CD4-positive, alpha-beta T cell treated with Interleukin-15 for 4 hours (primary cell): ENCODE results near the gene CLCN1.

ENCODE experiments used
- DNase-seq: peaks from one replicate; pipeline ENCODE4 v3.0.0-alpha.2; 2020; ENCODE audit warnings: low spot score

The CLCN1 gene

DNA sequence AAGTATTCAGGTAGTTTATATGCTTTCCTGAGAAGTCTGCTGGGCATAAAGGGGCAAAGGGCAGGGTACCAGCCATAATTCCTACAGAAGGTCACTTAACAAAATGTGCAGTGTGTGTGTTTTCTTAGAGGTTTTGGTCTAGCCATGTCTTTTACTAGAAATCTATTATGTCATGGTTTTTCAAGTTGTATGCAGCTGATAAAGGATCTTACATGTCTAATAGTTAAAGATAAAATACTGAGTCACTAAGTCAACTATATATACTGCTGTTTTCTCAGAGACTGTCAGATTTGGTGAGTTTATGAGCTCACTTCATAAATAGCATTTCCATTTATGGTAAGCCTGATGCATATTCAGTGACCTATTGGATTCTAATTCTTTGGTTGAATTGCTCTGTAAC lies 20.0 kb upstream of the CLCN1 start:
- peak; percentile 19 for DNase-seq

DNA sequence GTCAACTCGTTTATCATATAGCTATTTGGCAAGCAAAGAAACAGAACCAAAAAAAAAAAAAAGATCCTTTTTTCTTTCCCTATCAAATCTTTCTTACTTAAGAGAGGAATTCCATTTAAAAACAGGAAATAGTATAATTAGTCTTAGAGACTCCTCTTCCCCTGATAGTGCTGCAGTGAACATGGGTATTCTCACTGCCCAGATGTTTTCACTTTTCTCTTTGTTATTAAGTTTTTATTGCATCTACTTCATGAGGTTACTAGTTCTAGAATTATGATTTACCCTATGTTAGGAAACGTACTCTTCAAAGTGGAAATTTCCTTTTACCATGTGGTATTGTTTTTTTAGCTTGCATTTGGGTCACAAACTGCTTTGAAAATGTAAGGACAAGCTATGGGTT lies 19.2 kb upstream of the CLCN1 start:
- no peak for DNase-seq

DNA sequence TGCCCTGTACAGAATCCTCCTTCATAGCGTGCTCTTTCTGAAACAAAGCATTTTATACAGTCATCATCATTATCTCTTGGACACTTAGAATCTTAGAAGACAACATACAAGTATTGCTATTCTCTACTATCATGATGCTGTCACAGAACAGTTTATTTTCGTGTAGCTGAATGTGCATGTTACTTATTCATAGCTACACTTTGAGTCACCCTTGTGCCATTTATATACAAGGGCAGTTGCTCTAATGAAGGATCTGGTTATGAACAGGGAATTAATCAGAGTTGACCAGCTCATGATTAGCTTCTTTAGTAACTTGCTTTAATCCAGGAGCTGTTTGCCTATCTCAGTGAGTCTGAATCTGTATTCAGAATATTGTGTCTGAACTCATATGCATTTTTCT lies 16.6 kb upstream of the CLCN1 start:
- DNase-seq = no peak

DNA sequence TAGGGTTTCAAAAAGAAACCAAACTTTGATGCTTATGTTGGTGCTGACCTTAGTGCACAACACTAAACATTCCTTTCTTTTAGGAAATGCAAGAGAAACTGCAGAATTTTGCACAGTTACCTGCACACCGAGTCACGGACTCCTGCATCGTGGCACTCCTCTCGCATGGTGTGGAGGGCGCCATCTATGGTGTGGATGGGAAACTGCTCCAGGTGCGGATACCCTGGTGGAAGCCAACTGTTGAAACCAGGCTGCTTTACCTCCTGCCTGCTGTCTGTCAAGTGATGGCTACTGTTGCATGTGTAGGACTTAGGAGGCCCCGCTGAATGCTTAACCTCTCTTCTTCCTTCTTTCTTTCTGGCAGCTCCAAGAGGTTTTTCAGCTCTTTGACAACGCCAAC lies 16.1 kb upstream of the CLCN1 start:
- peak; percentile 78 for DNase-seq

DNA sequence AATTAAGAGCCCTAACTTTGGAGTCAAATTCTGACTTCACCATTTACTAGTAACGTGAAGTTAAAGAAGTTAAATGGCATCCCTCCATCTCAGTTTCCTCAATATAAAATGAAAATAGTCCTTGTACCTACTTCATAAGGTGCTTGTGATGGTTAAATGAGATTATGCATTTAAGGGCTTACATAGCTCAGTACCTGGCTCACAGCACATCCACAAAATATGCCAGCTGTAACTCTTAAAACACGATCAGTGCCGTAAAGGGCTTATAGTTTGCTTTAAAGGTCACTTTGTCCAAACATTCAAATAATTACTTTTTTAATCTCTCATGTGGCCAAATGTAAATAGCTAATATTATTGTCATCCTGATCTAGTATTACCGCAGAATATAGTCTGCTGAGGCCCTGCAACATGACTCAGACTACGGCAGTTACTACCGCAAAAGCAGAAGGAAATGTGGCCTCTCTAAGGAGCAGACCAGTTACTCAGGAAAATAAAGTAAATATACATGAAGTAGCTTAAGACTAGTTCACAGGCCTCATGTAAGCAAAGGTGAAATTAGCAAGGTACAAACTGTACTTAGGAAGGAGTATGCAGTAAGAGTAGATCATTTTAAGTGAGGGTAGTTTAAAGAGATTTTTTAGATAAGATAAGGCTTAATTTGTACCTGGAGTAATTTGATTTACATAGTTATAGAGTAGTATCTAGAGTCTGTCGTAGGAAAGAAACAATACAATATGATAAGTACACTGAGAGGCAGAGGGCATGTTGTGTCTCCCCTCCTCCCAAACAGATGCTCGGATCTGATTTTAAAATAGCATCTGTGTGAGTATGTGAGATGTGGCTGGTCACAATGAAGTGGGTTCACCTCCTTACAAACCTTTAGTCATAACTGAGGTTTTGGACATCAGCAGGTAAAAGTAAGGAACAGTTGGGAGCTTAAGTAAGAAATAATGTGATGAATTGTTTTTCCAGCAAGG lies 14.7 kb upstream of the CLCN1 start:
- DNase-seq = no peak

DNA sequence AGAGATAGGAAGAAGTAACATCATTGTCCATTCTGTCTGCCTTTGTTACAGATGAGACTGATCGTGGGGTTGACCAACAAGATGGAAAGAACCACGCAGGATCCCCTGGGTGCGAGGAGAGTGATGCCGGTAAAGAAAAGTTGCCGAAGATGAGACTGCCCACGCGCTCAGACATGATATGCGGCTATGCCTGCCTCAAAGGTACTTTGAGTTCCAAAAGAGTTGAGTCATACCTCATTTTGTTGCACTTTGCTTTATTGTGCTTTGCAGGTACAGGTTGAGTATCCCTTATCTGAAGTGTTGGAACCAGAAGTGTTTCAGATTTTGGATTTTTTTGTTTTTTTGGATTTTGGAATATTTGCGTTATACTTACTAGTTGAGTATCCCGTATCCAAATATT lies 12.2 kb upstream of the CLCN1 start:
- no peak for DNase-seq

DNA sequence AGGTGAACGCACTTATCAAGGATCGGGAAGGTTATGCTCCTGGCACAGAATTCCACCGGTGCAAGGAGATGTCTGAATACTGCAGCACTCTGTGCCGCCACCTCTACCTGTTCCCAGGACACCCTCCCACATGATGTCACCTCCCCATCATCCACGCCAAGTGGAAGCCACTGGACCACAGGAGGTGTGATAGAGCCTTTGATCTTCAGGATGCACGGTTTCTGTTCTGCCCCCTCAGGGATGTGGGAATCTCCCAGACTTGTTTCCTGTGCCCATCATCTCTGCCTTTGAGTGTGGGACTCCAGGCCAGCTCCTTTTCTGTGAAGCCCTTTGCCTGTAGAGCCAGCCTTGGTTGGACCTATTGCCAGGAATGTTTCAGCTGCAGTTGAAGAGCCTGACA lies 11.0 kb upstream of the CLCN1 start:
- DNase-seq = no peak

DNA sequence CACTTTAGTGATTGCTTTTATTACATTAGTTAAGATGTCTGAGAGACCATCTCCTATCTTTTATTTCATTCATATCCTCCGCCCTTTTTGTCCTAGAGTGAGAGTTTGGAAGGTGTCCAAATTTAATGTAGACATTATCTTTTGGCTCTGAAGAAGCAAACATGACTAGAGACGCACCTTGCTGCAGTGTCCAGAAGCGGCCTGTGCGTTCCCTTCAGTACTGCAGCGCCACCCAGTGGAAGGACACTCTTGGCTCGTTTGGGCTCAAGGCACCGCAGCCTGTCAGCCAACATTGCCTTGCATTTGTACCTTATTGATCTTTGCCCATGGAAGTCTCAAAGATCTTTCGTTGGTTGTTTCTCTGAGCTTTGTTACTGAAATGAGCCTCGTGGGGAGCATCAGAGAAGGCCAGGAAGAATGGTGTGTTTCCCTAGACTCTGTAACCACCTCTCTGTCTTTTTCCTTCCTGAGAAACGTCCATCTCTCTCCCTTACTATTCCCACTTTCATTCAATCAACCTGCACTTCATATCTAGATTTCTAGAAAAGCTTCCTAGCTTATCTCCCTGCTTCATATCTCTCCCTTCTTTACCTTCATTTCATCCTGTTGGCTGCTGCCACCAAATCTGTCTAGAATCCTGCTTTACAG lies 10.4 kb upstream of the CLCN1 start:
- DNase-seq = peak; percentile 72

DNA sequence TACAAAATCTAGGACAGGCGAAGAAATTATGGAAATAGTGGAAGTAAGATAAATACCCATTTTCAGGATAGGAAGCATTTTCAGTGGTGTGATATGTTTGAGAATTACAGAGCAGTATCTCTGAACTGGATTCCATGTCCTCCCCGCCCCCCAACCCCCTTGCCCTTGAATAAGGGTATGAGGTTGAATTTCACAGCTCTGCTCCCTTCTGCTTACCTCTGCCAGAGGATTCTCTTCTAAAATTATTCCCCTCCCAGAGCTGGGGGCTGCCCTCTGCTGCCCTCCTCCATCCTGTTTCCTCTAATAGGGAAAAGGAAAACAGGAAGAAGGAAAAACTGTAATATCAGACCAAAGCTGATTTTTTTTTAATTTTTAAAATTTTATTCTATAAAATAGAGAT lies 7.3 kb upstream of the CLCN1 start:
- DNase-seq = no peak

DNA sequence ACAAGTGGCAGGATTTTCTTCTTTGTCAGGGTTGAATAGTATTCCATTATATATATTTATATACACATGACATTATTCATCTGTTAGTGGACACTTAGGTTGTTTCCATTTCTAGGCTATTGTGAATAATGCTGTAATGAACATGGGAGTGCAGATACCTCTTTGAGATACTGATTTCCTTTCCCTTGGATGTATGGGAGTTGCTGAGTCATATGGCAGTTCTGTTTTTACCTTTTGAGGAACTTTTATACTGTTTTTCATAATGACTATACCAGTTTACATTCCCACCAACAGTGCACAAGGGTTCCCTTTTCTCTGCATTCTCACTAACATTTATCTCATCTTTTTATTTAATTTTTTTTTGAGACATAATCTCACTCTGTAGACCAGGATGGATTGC lies 1.8 kb upstream of the CLCN1 start:
- no peak for DNase-seq

DNA sequence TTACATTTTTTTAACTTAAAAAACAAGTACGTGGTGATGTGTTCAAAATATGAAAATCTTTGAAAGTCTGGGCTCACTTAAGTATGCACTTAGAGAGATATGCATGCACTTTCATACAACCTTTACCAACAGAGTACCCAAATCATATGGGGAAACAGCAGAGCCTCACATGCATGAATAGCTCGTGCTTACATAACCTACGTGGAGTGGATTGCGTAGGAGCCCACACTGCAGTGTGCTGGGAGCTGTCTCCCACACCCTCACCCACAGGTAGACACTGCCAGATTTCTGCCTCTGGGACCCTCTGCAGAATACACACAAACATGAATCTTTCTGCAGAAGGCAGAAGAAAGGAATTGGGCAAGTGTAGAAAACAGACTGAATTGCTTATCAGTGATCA lies 581 bp downstream of the CLCN1 start:
- no peak for DNase-seq

DNA sequence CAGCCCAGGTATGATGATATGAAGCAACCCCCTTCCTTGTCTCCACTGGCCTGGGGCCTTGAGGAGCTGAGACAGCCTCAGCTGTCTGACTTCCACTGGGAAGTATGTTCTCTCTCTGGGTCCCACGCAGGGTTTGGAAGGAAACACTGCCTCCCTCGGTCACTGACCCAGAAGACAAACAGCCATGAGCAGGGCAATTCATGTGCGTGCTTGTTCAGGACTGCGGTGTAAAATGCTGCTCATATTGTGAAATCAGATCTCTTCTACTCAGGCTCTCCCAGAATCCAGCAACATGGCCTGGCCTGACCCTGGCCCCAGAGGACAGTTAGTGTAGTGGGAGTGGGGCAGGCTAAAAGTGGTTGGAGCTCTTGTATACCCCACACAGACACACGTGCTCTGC lies 2.8 kb downstream of the CLCN1 start:
- DNase-seq = no peak

DNA sequence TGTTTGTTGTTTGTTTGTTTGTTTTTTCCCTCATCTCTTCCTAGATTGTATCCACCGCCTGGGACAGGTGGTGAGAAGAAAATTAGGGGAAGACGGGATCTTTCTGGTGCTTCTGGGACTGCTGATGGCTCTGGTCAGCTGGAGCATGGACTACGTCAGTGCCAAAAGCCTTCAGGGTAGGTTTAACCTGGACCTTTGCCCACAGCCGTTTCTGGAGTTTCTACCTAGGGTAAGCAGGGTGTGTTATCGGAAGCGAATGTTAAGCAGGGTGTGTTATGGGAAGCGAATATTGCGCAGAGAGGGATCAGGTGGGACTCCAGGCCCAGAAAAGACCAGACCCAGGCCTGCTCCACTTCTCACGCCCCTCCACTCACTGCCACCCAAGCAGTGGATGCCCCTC lies 4.7 kb downstream of the CLCN1 start:
- no peak for DNase-seq

DNA sequence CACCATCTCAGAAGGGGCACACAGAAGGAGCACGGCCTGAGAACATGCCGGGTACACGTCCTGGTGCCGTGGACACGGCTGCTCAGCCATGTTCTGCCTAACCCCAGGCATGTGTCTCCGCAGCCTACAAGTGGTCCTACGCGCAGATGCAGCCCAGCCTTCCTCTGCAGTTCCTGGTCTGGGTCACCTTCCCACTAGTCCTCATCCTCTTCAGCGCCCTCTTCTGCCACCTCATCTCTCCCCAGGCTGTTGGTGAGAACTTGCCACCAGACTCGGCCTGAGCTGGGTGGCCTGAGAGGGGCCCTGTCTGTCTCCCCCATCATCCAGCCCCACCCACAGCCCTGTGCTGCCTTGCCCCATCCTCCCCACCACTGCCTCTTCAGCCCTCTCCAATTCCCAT lies 5.3 kb downstream of the CLCN1 start:
- DNase-seq = no peak

DNA sequence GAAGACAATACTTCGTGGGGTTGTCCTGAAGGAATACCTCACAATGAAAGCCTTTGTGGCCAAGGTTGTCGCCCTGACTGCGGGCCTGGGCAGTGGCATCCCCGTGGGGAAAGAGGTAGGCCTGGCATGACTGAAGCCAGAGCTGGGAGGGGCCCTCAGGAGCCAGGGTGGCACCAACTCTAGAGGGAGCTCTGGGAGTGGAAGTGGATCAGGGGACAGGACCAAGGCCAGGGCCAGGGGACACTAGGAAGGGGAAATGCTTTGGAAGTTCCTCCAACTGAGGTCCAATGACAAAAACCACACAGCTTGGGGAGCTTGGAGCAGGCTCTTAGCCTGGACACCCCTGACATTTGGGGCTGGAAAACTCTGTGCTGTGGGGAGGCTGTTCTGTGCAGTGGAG lies 5.8 kb downstream of the CLCN1 start:
- DNase-seq = no peak

DNA sequence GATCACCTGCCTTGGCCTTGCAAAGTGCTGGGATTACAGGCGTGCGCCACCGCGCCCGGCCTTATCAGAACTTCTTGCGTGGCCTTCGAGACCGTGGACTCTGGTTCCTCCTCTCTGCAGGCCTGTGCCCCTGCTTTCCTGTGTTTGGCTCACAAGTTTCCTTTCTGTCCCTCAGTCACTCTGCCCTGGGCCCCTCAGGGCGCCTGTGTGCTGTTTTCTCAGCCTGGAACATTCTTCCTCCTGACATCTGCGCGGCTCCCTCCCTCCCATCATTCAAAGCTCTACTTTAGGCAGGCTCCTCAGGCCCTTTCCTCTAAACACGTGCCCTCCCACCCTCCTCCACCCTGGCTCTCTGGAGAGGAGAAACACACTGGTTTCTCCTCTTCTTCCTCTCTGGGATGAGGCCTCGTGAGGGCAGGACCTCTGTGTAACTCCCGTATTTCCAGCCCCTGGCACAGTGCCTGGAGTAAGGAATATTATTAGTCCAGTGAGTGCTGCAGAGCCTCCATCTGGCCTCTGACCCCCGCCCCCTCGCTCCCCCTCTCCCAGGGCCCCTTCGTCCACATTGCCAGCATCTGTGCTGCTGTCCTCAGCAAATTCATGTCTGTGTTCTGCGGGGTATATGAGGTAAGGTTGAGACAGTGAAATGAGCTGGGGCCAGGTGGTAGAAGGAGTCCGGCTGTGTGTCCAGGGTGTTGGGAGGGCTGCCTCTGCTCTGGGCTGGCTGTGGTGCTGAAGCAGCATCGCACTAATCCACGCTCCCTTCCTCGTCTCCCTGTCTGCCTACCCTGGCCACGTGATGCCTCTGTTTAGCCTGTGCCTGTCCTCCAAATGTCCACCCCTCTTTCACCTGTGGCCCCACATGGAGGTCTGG lies 7.1 kb downstream of the CLCN1 start:
- no peak for DNase-seq

DNA sequence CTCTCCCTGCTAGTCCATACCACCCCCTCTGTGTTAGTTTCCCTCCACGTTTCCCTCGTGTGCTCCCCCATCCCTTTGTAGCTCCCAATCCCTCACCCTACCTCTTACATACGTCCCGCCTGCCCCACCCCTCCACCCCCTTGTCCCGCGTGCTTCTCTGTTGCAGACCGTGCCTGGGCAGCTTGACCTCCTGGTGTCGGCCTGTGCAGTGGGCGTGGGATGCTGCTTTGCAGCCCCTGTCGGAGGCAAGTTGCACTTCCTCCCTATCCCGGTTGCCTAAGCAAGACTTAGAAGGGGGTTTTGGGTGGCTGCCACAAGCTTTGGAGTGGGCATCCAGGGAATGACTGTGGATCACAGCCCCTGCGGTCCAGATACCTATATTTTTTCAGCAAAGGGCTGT lies 7.7 kb downstream of the CLCN1 start:
- DNase-seq = no peak

DNA sequence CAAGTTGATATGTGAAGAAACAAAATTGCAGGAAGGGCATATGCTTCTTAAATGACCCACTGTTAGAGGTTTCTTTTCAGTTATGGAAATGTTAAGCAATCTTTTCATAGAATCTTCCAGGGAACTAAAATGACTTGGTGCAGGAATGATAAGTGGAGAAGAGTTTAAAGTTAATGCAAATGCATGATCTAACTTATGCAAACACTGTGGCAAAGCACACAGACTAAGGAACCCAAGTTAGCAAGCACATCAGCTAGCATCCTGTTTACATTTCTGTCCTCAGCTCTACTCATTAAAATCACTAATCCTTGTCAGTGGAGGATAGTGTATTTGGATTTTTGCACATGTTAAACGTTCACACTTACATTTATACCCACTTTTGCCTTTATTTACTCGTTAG lies 9.3 kb downstream of the CLCN1 start:
- no peak for DNase-seq

DNA sequence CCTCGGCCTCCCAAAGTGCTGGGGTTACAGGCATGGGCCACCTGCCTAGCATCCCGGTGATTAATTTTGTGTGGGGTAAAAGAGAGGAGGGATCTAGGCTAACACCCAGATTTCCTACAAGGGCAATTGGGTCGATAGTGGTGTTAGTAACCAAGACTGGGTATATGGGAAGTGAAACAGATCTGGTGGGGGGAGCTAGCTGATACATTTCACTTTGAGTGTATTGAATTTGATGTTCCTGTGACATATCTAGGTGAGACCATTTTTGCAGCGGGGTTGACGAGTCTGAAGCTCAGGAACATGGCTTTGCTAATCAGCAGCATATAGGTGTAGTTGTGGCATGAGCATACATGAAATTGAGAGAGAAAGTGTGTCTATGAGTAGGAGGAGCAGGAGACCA lies 12.0 kb downstream of the CLCN1 start:
- no peak for DNase-seq

DNA sequence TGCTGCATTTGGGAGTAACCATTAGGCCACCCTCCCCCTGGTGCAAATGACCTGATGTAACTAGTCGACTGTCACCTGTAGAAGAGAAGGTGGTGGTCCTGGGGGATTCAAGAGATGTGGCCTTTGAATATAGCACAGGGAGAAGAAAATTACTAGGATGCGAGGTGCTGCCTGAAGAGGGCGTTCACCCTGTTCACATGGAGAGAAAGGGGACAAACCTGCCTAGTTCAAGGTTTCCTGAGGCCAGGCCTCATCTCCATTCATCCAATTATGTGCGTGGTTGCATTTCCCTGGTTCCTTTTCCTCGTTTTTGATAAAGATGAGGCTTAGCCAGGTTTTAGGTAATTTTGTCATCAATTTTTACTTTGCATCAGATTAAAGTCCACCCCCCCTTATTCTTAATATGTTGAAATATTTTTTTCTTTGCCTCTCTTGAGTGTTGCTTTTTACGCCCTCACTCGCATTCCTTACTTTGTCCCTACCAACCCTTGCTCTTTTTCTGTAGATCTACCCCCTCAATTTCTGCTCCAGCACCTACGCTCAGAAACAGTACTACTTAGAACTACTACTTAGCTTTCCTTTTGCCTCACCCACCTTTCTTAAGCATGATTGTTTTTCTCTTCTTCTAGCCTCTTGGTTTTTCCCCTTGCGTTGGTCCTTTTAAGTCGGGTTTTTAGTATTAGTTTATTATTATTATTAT lies 13.7 kb downstream of the CLCN1 start:
- DNase-seq = no peak

DNA sequence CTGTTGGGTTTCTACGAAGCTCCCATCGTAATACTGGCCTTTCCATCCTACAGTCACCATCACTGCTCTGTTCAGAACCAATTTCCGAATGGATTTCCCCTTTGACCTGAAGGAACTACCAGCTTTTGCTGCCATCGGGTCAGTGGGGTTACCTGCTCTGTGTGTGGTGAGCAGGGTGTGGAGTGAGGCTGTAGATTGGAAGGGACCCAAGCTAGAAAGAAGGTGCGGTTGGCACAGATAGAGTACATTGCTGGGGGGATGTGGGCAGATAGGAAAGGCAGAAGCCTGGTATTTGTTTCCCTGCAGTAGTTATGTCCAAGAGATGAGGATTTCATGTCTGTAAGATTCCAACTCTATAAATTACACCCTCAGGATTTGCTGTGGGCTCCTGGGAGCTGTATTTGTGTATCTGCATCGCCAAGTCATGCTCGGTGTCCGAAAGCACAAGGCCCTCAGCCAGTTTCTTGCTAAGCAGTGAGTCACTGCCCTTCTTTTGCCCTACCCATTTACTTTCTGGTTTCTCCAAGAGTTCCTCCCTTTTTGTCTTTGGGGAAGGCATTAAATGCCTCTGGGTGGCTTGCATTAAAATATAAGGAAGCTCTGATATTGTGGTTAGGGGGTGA lies 15.4 kb downstream of the CLCN1 start:
- no peak for DNase-seq

DNA sequence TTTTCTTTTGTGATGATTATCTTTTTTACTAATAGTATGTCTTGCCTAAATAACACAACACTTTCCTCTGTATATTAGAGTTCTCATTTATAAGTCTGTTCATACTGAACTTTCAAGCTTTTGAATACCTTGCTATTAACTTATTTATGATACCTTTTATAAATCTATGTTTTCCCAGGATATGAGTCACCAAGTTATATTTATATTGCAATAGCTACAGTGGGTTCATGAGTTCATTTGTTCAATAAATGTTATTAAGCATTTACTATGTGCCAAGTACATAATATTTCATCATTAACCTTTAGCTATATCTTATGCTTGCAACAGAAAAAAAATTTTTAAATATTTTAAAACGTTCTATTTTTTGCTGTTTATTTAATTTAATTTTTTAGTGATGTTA lies 18.3 kb downstream of the CLCN1 start:
- no peak for DNase-seq
